AG10803 (cell line): ENCODE measurements around the gene SLC13A3.
A peak's percentile ranks its signal among the peaks of the same experiment; 100 is the strongest.

Experiments
- DNase-seq: peaks from one replicate; pipeline ENCODE4 v3.0.0; 2010; ENCODE audit warnings: low read depth
- H3K4me3 ChIP-seq: 2 replicates; pipeline ENCODE4 v1.5.1; 2011; ENCODE audit warnings: mild to moderate bottlenecking, low read length, control low read depth
- TF ChIP-seq, protein P1 (sequence below): conservative IDR thresholded peaks from 2 replicates; pipeline ENCODE4 v1.5.1; 2011; ENCODE audit warnings: mild to moderate bottlenecking, low read length, control low read depth, inconsistent platforms

SLC13A3 gene

DNA sequence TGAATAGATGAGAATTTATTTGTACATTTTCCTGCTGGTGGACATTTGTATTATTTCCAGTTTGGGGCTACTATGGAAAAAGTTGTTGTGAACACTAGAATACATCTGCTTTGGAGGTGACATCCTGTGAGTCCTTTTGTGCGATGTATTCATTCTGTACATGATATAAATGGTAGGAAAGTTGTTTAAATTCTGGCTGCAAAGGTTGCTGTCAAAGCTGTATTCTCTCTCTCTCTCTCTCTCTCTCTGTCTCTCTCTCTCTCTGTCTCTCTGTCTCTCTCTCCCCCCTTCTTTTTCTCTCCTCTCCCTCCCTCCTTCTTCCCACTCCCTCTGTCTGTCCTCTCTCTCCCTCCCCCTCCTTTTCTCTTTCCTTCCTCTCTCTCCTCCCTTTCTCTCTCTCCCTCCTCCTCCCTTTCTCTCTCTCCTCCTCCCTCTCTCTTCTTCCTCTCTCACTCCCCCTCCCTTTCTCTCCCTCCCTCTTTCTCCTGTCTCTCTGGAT lies 25.3 kb downstream of the SLC13A3 start:
- H3K4me3 ChIP-seq = no peak overlapping the region
- TF ChIP-seq, protein P1, sequence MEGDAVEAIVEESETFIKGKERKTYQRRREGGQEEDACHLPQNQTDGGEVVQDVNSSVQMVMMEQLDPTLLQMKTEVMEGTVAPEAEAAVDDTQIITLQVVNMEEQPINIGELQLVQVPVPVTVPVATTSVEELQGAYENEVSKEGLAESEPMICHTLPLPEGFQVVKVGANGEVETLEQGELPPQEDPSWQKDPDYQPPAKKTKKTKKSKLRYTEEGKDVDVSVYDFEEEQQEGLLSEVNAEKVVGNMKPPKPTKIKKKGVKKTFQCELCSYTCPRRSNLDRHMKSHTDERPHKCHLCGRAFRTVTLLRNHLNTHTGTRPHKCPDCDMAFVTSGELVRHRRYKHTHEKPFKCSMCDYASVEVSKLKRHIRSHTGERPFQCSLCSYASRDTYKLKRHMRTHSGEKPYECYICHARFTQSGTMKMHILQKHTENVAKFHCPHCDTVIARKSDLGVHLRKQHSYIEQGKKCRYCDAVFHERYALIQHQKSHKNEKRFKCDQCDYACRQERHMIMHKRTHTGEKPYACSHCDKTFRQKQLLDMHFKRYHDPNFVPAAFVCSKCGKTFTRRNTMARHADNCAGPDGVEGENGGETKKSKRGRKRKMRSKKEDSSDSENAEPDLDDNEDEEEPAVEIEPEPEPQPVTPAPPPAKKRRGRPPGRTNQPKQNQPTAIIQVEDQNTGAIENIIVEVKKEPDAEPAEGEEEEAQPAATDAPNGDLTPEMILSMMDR = no peak
- DNase-seq = no peak

DNA sequence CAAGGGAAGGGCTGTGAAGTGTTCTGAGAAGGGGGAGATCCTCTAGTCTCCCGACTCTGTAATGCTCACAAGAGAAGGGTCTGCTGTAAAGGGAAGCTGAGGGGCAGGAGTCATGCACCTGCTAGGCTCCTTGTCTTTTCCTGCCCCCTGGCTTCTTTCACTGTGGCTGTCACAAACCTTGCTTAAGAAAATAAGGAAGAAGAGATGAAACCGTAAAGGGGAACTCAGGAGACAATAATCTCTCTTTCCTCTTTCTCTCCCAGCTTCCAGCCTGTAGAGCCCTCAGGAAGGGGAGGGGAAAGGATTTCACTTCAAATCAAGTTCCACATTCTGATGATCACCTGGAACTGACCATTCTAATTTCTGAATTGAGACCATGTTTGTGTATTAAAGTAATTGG lies 26.3 kb downstream of the SLC13A3 start:
- TF ChIP-seq, protein P1 = no peak
- DNase-seq = no peak
- H3K4me3 ChIP-seq = no peak overlapping the region

DNA sequence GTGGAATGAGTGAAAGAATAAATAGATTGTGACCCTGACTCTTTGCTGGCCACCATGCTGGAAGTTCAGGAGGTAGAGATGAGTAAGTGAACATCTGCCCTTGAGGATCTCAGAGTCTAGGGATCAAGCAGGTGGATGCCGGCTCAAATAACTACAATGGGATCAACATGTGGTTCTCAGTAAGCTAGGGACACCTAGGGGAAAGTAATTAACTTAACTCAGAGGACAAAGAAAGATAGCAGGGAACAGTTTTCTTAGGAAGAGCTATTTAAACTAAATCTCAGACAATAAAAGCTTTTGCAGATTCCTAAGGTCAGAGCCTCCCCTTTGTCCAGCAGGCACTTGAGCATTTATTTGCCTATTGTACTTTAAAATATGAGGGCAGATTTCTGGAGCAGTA lies 29.1 kb downstream of the SLC13A3 start:
- H3K4me3 ChIP-seq = no peak overlapping the region
- TF ChIP-seq, protein P1 = no peak
- no peak for DNase-seq

DNA sequence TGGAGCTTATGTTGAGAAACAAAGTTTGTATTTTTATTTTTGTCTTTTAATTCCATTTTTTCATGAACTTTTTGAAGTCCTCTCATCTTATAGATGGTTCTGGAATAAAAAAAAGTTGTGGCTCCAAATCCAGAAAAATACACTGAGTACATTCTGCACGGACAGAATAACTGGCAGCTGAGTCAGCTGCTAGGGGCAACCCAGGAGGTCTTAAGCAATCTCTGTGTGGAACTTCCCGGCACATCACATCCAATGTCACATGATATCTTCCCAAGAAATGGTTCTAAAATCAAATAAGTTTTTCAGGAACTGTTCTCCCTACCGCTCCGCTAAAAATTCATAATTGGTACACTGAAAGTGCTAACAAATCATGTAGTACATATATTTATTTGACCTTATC lies 29.8 kb downstream of the SLC13A3 start:
- peak; percentile 40 for DNase-seq
- TF ChIP-seq, protein P1 = no peak
- H3K4me3 ChIP-seq = no peak overlapping the region

DNA sequence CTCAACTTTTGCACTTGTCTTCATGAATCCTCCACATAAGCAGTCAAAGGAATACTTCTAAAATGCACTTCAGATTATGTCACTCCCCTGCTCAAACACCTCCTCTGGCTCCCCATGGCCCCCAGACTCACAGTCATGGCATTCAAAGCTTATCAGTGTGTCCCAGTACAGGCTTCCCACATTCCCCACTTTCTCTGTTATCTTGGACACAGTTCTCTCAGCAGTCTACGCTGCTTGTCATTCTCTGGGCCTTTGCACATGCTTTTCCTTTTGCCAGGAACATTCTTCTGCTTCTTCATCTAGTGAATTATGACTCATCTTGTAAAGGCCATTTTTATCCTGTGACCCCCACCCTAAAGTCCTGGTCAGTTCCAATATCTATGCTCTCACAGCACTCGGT lies 31.8 kb downstream of the SLC13A3 start:
- no peak overlapping the region for H3K4me3 ChIP-seq
- TF ChIP-seq, protein P1 = no peak
- no peak for DNase-seq

DNA sequence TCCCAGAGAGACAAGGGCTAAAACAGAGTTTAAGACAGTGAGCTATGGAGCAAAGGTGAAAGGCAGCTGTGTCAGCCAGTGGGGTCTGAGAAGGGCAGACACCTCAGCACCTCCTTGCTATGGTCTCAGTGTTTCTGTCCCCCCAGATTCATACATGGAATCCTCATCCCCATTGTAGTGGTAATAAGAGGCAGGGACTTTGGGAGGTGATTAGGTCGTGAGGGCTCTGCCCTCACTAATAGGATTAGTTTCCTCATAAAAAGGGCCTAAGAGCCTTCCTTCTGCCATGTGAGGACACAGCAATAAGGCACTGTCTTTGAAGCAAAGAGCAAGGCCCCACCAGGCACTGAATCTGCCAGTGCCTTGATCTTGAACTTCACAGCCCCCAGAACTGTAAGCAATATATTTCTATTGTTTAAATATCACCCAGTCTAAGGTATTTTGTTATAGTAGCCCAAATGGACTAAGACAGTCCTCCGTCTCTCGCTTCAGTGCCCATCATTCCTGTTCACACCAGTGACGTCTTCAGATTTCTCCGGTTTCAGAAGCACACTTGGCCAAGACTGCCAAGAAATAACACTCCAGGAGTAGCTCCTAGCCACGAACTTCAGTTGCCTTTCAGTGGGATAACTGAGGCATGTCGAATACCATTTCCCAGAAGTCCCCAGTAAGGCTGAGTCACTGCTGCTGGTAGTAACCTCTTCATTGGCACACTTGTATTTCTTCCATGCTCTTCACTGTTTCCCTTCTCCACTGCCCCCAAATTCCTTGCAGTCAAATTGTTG lies 32.8 kb downstream of the SLC13A3 start:
- TF ChIP-seq, protein P1 = no peak
- no peak for DNase-seq
- H3K4me3 ChIP-seq = no peak overlapping the region

DNA sequence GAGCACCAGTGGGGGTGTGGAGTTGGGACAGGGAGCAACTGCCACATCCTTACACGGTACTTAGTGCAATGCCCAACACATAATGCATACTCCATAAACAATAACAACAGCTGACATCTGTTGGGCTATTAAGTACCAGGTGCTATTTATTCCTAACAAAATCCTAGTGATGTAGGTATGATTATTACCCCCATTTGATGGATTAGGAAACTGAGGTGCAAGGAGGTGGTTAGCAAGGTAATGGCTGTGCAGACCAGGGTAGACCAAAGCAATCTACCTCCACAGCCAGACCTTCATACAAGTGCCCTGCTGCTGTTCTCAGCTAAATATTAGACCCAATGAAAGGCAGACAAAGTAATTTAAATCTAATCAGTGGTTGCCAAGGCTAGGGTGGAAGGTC lies 36.8 kb downstream of the SLC13A3 start:
- no peak for DNase-seq
- TF ChIP-seq, protein P1 = no peak
- no peak overlapping the region for H3K4me3 ChIP-seq
